PFSK-1 (cell line): ENCODE results near the gene SMOC2.

Source experiments
- POLR2AphosphoS5 ChIP-seq: IDR thresholded peaks from 2 replicates; pipeline ENCODE4 v1.6.1; 2012; ENCODE audit warnings: low read depth, mild to moderate bottlenecking, control low read depth, low read length, moderate library complexity
- SIN3A ChIP-seq: IDR thresholded peaks from 2 replicates; pipeline ENCODE4 v1.6.1; 2012; ENCODE audit warnings: mild to moderate bottlenecking, low read length, moderate library complexity, borderline replicate concordance; ENCODE audit not compliant: insufficient read depth

- TF ChIP-seq POLR2AphosphoS5 (no peak), SIN3A (no peak)
Observed at GRCh38 chr6:168464546-168464945, 23.6 kb downstream of the SMOC2 start.
